ENCODE measurements around the gene PDE7B.

The PDE7B gene

GRCh38 chr6:136067731-136068341, 216.3 kb downstream of the PDE7B start:
- Histone ChIP-seq H3K27me3 (ENCODE audit: insufficient read depth, low read length) (no peaks in the 10 kb centered on the region), H3K9ac (ENCODE audit: low read length) (no peak overlapping the region), H3K4me2 (ENCODE audit: low read length) (no peak overlapping the region), H3K4me1 (ENCODE audit: insufficient read depth, low read length, severe bottlenecking) (no peaks in the 10 kb centered on the region), H3K36me3 (ENCODE audit: insufficient read depth, low read length) (no peaks in the 10 kb centered on the region), H3K9me2 (ENCODE audit: low read depth, low read length) (no peaks in the 10 kb centered on the region), H3K4me3 (ENCODE audit: low read depth, low read length, poor library complexity, severe bottlenecking) (no peak overlapping the region), H3K79me2 (ENCODE audit: insufficient read depth, low read length) (no peaks in the 10 kb centered on the region), H2AFZ (ENCODE audit: low read length) (no peak overlapping the region), H3K27ac (ENCODE audit: low read depth, low read length, poor library complexity, severe bottlenecking) (no peak overlapping the region), H3F3A (ENCODE audit: insufficient read depth, low read length) (no peaks in the 10 kb centered on the region), H4K20me1 (ENCODE audit: insufficient read depth, low read length) (no peaks in the 10 kb centered on the region), H3K9me3 (ENCODE audit: low read length) (no peaks in the 10 kb centered on the region)
- no peak for TF ChIP-seq EZH2 (IDR thresholded peaks at IDR 0.05; ENCODE audit: borderline replicate concordance, low read length)
- no peak for TF ChIP-seq CTCF (IDR thresholded peaks at IDR 0.05; ENCODE audit: low read length)

DNA sequence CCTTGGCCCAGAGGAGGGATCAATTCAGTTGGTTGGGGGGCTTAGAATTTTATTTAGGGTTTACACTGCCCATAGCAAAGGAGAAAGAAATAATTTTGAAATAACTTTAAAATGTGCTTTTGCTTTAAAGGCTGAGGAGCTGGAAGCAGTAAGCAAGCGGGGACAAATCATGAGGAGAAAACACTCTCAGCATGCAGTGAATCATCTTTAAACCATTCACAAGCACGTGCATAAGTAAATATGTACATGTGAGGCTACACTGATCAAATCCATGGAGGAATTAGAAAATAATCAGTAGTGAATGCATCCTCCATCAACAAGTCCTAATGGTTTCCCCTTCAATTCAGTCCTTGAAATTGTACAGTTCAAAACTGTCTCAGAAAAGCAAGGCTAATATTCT, 217.6 kb downstream of the PDE7B start:
- Histone ChIP-seq H3K9ac (ENCODE audit: low read length) (no peak overlapping the region), H3K36me3 (ENCODE audit: insufficient read depth, low read length) (no peaks in the 10 kb centered on the region), H3K9me3 (ENCODE audit: low read length) (no peaks in the 10 kb centered on the region), H3K27me3 (ENCODE audit: insufficient read depth, low read length) (no peaks in the 10 kb centered on the region), H2AFZ (ENCODE audit: low read length) (no peak overlapping the region), H3K27ac (ENCODE audit: low read depth, low read length, poor library complexity, severe bottlenecking) (no peak overlapping the region), H3K79me2 (ENCODE audit: insufficient read depth, low read length) (no peaks in the 10 kb centered on the region), H3K4me2 (ENCODE audit: low read length) (no peak overlapping the region), H3K4me3 (ENCODE audit: low read depth, low read length, poor library complexity, severe bottlenecking) (no peak overlapping the region), H3K4me1 (ENCODE audit: insufficient read depth, low read length, severe bottlenecking) (no peaks in the 10 kb centered on the region), H3F3A (ENCODE audit: insufficient read depth, low read length) (no peaks in the 10 kb centered on the region), H3K9me2 (ENCODE audit: low read depth, low read length) (no peaks in the 10 kb centered on the region), H4K20me1 (ENCODE audit: insufficient read depth, low read length) (no peaks in the 10 kb centered on the region)
- no peak for TF ChIP-seq EZH2 (IDR thresholded peaks at IDR 0.05; ENCODE audit: borderline replicate concordance, low read length)
- no peak for TF ChIP-seq CTCF (IDR thresholded peaks at IDR 0.05; ENCODE audit: low read length)

- Histone ChIP-seq H3K9me3 (ENCODE audit: low read length) (no peaks in the 10 kb centered on the region), H3K4me2 (ENCODE audit: low read length) (no peak overlapping the region), H3K4me1 (ENCODE audit: insufficient read depth, low read length, severe bottlenecking) (no peaks in the 10 kb centered on the region), H3K9me2 (ENCODE audit: low read depth, low read length) (no peaks in the 10 kb centered on the region), H3K79me2 (ENCODE audit: insufficient read depth, low read length) (no peaks in the 10 kb centered on the region), H2AFZ (ENCODE audit: low read length) (no peak overlapping the region), H3K36me3 (ENCODE audit: insufficient read depth, low read length) (no peaks in the 10 kb centered on the region), H3K27ac (ENCODE audit: low read depth, low read length, poor library complexity, severe bottlenecking) (no peak overlapping the region), H4K20me1 (ENCODE audit: insufficient read depth, low read length) (no peaks in the 10 kb centered on the region), H3K9ac (ENCODE audit: low read length) (no peak overlapping the region), H3F3A (ENCODE audit: insufficient read depth, low read length) (no peaks in the 10 kb centered on the region), H3K27me3 (ENCODE audit: insufficient read depth, low read length) (no peaks in the 10 kb centered on the region), H3K4me3 (ENCODE audit: low read depth, low read length, poor library complexity, severe bottlenecking) (no peak overlapping the region)
- TF ChIP-seq EZH2 (IDR thresholded peaks at IDR 0.05; ENCODE audit: borderline replicate concordance, low read length) (no peak), CTCF (IDR thresholded peaks at IDR 0.05; ENCODE audit: low read length) (no peak)
Measured at GRCh38 chr6:136070815-136071214, 219.3 kb downstream of the PDE7B start.

Measured in OCI-LY1 (cell line).